ENCODE data around the gene C17orf107.
"Not testable (repeated sequence)": the region's sequence is repeated elsewhere in the genome, so short reads cannot be mapped to it uniquely, and the experiment has no call there.

C17orf107 gene

GRCh38 chr17:4861052-4861451 lies 38.3 kb upstream of the C17orf107 start:
- no peak for TF ChIP-seq CTCF (IDR thresholded peaks at IDR 0.05; ENCODE audit: extremely low read depth, missing control alignments)
- DNase-seq (ENCODE audit: low spot score), result no peak

GRCh38 chr17:4862720-4863119 lies 36.6 kb upstream of the C17orf107 start:
- no peak for DNase-seq (ENCODE audit: low spot score)
- TF ChIP-seq CTCF (IDR thresholded peaks at IDR 0.05; ENCODE audit: extremely low read depth, missing control alignments), result no peak

- DNase-seq (ENCODE audit: low spot score), result no peak
- no peak for TF ChIP-seq CTCF (IDR thresholded peaks at IDR 0.05; ENCODE audit: extremely low read depth, missing control alignments)
These were observed 36.0 kb upstream of the C17orf107 start for GRCh38 chr17:4863321-4863720.

GRCh38 chr17:4867535-4867934 lies 31.8 kb upstream of the C17orf107 start:
- not testable (repeated sequence) for DNase-seq (ENCODE audit: low spot score)

- DNase-seq (ENCODE audit: low spot score), result not testable (repeated sequence)
These were observed 30.0 kb upstream of the C17orf107 start for GRCh38 chr17:4869058-4869998.

- TF ChIP-seq CTCF (IDR thresholded peaks at IDR 0.05; ENCODE audit: extremely low read depth, missing control alignments), result no peak
- no peak for DNase-seq (ENCODE audit: low spot score)
These were observed 28.5 kb upstream of the C17orf107 start for GRCh38 chr17:4870855-4871254.

GRCh38 chr17:4872786-4873185 lies 26.6 kb upstream of the C17orf107 start:
- DNase-seq (ENCODE audit: low spot score), result no peak
- TF ChIP-seq CTCF (IDR thresholded peaks at IDR 0.05; ENCODE audit: extremely low read depth, missing control alignments), result no peak

- no peak for TF ChIP-seq CTCF (IDR thresholded peaks at IDR 0.05; ENCODE audit: extremely low read depth, missing control alignments)
- DNase-seq (ENCODE audit: low spot score), result no peak
These were observed 22.2 kb upstream of the C17orf107 start for GRCh38 chr17:4877089-4877488.
